ENCODE measurements around the gene TBC1D1. TPM values are rescaled to one million over a fixed set of nuclear protein-coding genes. Genes with fewer than 3 reads are reported as not detected.
A peak's percentile ranks its signal among the peaks of the same experiment; 100 is the strongest.

TBC1D1 gene
- total RNA-seq, 1 experiment from 2014 or later: 106 TPM

- Histone ChIP-seq H3K9me2 (ENCODE audit: insufficient read depth) (no peaks in the 10 kb centered on the region), H3K9me3 (ENCODE audit: insufficient read depth, low read depth) (no peaks in the 10 kb centered on the region), H3K36me3 (ENCODE audit: low read depth) (0 out of 2 replicates have a peak, but pooled peaks cover 4% of the 10 kb centered on the region), H3K4me1 (replicated peaks; ENCODE audit: insufficient read depth) (no peaks in the 10 kb centered on the region), H3K27me3 (ENCODE audit: insufficient read depth, low read depth) (no peaks in the 10 kb centered on the region), H2AFZ (no peak overlapping the region), H3K4me2 (no peak overlapping the region), H3F3A (ENCODE audit: insufficient read depth, low read depth) (no peaks in the 10 kb centered on the region), H4K20me1 (ENCODE audit: insufficient read depth) (no peaks in the 10 kb centered on the region), H3K4me3 (no peak overlapping the region), H3K27ac (no peak overlapping the region), H3K79me2 (ENCODE audit: low read depth) (no peaks in the 10 kb centered on the region)
- intact Hi-C loops (cut with micrococcal nuclease; ENCODE audit: unreplicated experiment): loop anchor here (1.0 to 5.0 kb wide), 4 partner anchors 58 to 583 kb away; a partner anchor contains a TSS
- ChIA-PET POLR2A (ENCODE audit: unreplicated experiment) (no interaction called here), CTCF (interaction anchor here (0.6 kb wide), 2 partner anchors 193 to 632 kb away, joined by 3 read pairs; no protein-coding TSS in a partner anchor)
- TF ChIP-seq EZH2 (IDR thresholded peaks at IDR 0.05; ENCODE audit: low read depth) (no peak), CTCF (conservative IDR thresholded peaks at IDR 0.05) (peak; percentile 85)
- no TSS peak for BruUV-seq (replicated peaks)
- DNase-seq: peak; percentile 10 to 48
Observed at GRCh38 chr4:38034986-38035882, 144.3 kb downstream of the TBC1D1 start.

DNA sequence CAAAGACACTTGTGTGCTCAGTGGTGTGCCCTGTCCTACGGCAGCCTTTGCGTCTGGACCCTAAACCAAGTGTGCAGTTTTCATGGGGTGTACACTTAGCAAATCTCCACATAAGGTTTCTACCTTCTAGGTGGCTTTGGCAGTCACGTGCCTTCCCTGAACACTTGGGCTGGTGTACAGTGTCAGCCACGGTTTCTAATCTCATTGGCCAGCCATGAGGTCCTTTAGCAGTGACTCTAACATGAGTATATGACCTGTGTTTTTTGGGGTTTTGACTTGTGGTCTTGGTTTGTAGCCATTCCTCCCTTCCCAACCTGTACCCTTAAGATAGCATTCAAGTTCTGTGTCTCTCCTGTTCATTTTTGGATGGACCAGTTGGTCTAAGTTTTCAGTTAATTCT, 145.7 kb downstream of the TBC1D1 start:
- H3F3A ChIP-seq (ENCODE audit: insufficient read depth, low read depth): no peaks in the 10 kb centered on the region
- no peak overlapping the region for H2AFZ ChIP-seq
- ChIA-PET POLR2A (ENCODE audit: unreplicated experiment) (no interaction called here), CTCF (interaction anchor here (0.7 kb wide), 1 partner anchor 16 kb away, joined by 3 read pairs; no protein-coding TSS in a partner anchor)
- no peak overlapping the region for H3K4me3 ChIP-seq
- H3K4me1 ChIP-seq (replicated peaks; ENCODE audit: insufficient read depth): no peaks in the 10 kb centered on the region
- H4K20me1 ChIP-seq (ENCODE audit: insufficient read depth): no peaks in the 10 kb centered on the region
- no peaks in the 10 kb centered on the region for H3K9me3 ChIP-seq (ENCODE audit: insufficient read depth, low read depth)
- H3K27ac ChIP-seq: no peak overlapping the region
- peaks cover 4% of the 10 kb centered on the region; the same call in 1 of the 2 replicates for H3K36me3 ChIP-seq (ENCODE audit: low read depth)
- no peaks in the 10 kb centered on the region for H3K9me2 ChIP-seq (ENCODE audit: insufficient read depth)
- no peak for DNase-seq
- BruUV-seq (replicated peaks): no TSS peak
- H3K27me3 ChIP-seq (ENCODE audit: insufficient read depth, low read depth): no peaks in the 10 kb centered on the region
- intact Hi-C loops (cut with micrococcal nuclease; ENCODE audit: unreplicated experiment): loop anchor here (5.0 kb wide), 2 partner anchors 59 to 584 kb away; a partner anchor contains a TSS
- TF ChIP-seq EZH2 (IDR thresholded peaks at IDR 0.05; ENCODE audit: low read depth) (no peak), CTCF (conservative IDR thresholded peaks at IDR 0.05) (no peak)
- H3K79me2 ChIP-seq (ENCODE audit: low read depth): no peaks in the 10 kb centered on the region
- no peak overlapping the region for H3K4me2 ChIP-seq

GRCh38 chr4:38037612-38038011, 146.7 kb downstream of the TBC1D1 start:
- peaks cover 4% of the 10 kb centered on the region; the same call in 1 of the 2 replicates for H3K36me3 ChIP-seq (ENCODE audit: low read depth)
- H2AFZ ChIP-seq: no peak overlapping the region
- H3F3A ChIP-seq (ENCODE audit: insufficient read depth, low read depth): no peaks in the 10 kb centered on the region
- no peaks in the 10 kb centered on the region for H3K9me2 ChIP-seq (ENCODE audit: insufficient read depth)
- ChIA-PET CTCF (interaction anchor here (0.6 kb wide), 1 partner anchor 147 kb away, joined by 3 read pairs; the partner anchor contains the start of gene TBC1D1), POLR2A (ENCODE audit: unreplicated experiment) (interaction anchor here (0.7 kb wide), 1 partner anchor 1108 kb away, joined by 3 read pairs; no protein-coding TSS in a partner anchor)
- BruUV-seq (replicated peaks): no TSS peak
- DNase-seq: no peak
- no peaks in the 10 kb centered on the region for H4K20me1 ChIP-seq (ENCODE audit: insufficient read depth)
- H3K4me2 ChIP-seq: no peak overlapping the region
- H3K27ac ChIP-seq: no peak overlapping the region
- intact Hi-C loops (cut with micrococcal nuclease; ENCODE audit: unreplicated experiment): loop anchor here (5.0 kb wide), 2 partner anchors 60 to 585 kb away; a partner anchor contains a TSS
- H3K4me3 ChIP-seq: no peak overlapping the region
- H3K9me3 ChIP-seq (ENCODE audit: insufficient read depth, low read depth): no peaks in the 10 kb centered on the region
- no peaks in the 10 kb centered on the region for H3K79me2 ChIP-seq (ENCODE audit: low read depth)
- TF ChIP-seq CTCF (conservative IDR thresholded peaks at IDR 0.05): no peak
- no peak for TF ChIP-seq EZH2 (IDR thresholded peaks at IDR 0.05; ENCODE audit: low read depth)
- H3K4me1 ChIP-seq (replicated peaks; ENCODE audit: insufficient read depth): no peaks in the 10 kb centered on the region
- H3K27me3 ChIP-seq (ENCODE audit: insufficient read depth, low read depth): no peaks in the 10 kb centered on the region

All from PC-9 (cell line).